Measurements from ENCODE around the gene SERPINA10.

- TF ChIP-seq CTCF (IDR thresholded peaks at IDR 0.05) = no peak
- no peak for TF ChIP-seq POLR2A (IDR thresholded peaks at IDR 0.05)
- TF ChIP-seq POLR2AphosphoS5 (IDR thresholded peaks at IDR 0.05) = no peak
- no peak for TF ChIP-seq EP300 (IDR thresholded peaks at IDR 0.05)
These were observed 19.6 kb upstream of the SERPINA10 start for GRCh38 chr14:94312481-94313246.
